ENCODE results near the gene MDC1.
"Not testable (repeated sequence)": the region's sequence is repeated elsewhere in the genome, so short reads cannot be mapped to it uniquely, and the experiment has no call there.

The MDC1 gene

DNA sequence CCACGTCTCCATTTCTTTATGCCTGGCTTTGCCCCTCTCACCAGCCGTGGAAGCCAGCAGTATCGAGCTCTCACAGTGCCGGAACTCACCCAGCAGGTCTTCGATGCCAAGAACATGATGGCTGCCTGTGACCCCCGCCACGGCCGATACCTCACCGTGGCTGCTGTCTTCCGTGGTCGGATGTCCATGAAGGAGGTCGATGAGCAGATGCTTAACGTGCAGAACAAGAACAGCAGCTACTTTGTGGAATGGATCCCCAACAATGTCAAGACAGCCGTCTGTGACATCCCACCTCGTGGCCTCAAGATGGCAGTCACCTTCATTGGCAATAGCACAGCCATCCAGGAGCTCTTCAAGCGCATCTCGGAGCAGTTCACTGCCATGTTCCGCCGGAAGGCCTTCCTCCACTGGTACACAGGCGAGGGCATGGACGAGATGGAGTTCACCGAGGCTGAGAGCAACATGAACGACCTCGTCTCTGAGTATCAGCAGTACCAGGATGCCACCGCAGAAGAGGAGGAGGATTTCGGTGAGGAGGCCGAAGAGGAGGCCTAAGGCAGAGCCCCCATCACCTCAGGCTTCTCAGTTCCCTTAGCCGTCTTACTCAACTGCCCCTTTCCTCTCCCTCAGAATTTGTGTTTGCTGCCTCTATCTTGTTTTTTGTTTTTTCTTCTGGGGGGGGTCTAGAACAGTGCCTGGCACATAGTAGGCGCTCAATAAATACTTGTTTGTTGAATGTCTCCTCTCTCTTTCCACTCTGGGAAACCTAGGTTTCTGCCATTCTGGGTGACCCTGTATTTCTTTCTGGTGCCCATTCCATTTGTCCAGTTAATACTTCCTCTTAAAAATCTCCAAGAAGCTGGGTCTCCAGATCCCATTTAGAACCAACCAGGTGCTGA is 7.0 kb upstream of the MDC1 start:
- not testable (repeated sequence) for DNase-seq

DNA sequence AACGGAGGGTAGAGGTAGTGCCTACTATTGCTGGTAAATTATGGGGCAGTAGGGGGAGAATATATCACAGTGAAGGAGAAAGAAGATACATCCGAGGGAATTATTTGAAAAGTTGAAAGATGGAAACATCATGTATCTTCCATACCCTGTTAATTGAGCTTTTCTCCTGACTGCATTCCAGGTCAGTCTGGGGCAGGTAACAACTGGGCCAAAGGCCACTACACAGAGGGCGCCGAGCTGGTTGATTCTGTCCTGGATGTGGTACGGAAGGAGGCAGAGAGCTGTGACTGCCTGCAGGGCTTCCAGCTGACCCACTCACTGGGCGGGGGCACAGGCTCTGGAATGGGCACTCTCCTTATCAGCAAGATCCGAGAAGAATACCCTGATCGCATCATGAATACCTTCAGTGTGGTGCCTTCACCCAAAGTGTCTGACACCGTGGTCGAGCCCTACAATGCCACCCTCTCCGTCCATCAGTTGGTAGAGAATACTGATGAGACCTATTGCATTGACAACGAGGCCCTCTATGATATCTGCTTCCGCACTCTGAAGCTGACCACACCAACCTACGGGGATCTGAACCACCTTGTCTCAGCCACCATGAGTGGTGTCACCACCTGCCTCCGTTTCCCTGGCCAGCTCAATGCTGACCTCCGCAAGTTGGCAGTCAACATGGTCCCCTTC is 6.2 kb upstream of the MDC1 start:
- not testable (repeated sequence) for DNase-seq

DNA sequence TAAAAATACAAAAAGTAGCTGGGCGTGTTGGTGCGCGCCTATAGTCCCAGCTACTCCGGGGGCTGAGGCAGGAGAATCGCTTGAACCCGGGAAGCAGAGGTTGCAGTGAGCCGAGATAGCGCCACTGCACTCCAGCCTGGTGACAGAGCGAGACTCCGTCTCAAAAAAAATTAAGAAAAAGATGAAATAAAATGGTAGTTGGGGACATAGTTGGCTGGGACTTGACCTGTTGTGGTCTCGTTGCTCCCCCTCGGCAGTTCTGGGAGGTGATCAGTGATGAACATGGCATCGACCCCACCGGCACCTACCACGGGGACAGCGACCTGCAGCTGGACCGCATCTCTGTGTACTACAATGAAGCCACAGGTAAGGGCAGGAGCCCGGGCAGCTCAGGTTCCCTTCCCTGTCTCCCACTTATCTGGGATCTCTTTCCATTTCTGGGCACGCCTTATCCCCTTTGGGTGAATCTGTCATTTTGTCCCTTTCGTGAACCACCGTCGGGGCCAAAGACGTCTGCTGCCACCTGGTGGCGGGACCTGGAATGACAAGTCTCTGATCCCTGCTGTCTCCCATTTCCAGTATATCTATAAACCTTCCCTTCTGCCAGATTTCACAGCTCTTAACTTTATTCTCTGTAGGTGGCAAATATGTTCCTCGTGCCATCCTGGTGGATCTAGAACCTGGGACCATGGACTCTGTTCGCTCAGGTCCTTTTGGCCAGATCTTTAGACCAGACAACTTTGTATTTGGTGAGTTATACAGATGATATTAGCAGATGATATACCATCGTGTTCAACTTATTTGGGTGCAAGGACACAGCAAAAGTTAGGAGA is 5.4 kb upstream of the MDC1 start:
- DNase-seq, result peak; percentile 22

DNA sequence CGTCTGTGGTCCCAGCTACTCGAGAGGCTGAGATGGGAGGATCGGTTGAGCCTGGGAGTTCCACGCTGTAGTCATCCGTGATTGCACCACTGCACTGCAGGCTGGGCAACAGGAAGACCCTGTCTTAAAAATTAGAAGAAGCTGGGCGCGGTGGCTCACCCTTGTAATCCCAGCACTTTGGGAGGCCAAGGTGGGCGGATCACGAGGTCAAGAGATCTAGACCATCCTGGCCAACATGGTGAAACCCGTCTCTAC is 4.9 kb upstream of the MDC1 start:
- DNase-seq, result not testable (repeated sequence)

DNA sequence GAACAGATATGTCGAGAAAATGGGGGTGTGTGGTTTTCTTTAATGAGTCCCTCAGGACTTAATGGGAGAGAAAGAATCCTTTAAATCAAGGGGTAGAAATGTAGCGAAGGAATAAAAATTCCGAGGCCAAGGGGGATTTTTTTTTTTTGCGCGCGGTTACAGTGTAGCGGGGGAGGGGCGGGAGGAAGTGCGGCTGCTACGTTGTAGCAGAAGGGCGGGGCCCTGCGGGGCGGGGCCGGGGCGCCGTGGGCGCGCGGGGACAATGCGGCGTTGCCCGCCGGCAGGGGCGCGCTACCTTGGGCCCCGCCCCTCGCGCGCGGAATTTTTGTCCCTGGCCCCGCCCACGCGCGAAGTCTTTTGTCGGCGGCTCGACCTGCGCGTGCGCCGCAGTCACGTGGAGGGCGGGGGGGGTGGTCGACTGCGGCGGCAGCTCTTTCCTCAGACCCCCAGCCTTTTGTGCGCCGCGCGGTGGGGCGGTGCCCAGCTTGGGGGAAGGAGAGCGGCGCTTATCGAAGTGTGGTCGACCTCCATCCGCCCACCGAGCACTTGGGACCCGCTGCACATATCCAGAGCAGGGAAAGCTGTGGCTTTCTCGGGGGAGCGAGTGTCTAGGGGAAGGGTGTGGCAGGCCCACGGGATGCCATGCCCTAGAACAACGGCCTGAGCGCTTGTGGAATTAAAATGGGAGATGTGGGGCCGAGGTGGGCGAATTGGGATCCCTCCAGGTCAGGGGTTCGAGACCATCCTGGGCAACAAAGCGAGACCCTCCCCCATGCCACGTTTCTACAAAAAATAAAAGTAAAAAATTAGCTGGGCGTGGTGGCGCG is 4.3 kb upstream of the MDC1 start:
- peak; percentile 92 for DNase-seq

DNA sequence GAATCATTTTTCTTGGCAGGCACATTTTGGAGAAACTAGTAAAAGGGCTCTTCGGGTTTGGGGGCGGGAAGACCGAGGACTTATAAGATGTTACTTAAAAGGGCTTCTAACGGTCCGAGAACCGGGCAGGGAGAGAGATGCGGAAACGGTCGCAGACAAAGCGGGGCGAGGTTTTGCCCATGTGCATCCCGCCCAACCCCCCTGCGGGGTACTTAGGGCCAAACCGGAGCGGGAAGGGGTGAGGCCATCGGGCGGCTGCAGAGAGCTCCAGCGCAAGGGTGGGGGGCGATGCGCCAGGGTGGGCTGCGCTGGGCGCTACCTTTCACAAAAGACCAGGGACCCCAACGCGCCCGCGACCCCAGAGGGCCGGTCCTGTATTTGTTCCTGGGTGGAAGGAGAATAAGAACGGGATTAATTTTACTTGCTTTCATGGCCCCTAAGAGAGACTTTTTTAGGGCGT is 3.7 kb upstream of the MDC1 start:
- peak; percentile 23 for DNase-seq

DNA sequence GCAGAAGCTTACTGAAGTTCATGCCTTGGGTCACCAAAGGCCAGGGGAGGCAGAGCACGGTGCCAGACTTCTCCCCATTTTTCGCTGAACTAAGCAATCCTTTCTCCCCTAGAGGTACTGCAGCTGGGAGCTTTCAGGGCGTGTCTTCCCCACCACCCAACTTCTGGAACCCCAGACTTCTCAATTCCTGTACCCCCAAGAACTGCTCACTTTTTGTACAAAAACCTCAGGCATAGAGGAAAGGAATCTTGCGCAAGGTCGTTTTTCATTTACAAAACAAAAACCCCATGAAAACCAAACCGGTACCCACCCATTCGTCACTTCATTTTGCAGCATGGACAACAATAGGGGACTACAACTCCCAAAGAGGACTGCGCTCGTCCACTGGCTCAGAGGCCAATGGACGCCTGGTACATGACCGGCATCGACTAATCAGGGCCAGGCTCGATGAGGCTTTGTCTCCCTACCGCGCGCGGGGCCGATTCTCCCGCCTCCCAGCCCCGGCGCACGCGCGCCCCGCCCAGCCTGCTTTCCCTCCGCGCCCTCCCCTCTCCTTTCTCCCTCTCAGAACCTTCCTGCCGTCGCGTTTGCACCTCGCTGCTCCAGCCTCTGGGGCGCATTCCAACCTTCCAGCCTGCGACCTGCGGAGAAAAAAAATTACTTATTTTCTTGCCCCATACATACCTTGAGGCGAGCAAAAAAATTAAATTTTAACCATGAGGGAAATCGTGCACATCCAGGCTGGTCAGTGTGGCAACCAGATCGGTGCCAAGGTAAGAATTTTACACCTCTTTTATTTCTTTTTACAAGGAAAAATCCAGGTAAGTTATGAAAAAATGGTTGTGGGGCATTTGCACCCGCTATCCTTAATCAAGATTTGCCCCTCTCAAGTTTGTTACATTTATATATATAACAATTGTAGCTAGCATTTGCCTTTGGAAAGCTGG is 3.0 kb upstream of the MDC1 start, which contains the start of gene TUBB:
TUBB (plus strand) TSS at position 562 of the 947 bp plus-strand sequence; CDS start at position 717, 155 bp downstream.
- peak; percentile 97 for DNase-seq

DNA sequence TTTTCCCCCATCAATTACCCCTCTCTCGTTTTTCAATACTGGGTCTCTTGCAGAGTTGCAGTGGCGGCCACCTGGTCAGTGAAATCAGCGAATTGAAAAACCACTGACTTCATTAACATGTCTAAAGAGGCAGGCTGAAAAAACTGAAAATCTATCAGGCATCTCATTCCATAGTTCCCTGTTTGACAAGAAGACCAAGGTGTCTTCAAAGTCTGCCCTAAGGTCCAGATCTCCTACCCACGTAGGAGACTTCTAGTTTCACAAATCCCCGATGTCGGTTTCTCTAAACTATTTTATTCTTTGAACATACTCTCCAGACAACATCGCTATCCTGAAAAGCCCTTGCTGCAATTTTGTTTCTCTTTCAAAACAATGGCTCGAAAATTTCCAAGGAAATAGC is 2.3 kb upstream of the MDC1 start:
- no peak for DNase-seq

DNA sequence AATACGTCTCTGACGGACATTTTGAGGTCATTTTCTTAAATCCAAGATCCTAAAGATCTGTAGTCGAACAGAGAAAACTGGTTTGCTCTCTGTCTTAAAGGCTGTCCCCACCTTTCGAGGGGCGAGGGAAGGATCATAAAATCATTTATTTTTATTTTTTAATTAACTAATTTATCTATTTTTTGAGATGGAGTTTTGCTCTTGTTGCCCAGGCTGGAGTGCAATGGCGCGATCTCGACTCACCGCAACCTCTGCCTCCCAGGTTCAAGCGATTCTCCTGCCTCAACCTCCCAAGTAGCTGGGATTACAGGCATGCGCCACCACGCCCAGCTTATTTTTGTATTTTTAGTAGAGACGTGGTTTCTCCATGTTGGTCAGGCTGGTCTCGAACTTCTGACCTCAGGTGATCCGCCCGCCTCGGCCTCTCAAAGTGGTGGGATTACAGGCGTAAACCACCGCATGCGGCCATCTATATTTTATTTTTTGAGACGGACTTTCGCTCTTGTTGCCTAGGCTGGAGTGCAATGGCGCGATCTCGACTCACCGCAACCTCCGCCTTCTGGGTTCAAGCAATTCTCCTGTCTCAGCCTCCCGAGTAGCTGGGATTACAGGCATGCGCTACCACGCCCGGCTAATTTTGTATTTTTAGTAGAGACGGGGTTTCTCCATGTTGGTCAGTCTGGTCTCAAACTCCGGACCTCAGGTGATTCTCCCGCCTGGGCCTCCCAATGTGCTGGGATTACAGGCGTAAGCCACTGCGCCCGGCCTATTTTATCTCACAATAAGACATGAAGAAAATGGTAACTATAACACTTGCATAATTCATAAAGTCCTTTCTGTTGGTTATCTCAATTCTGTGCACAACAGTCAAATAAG is 1.0 kb upstream of the MDC1 start:
- not testable (repeated sequence) for DNase-seq

DNA sequence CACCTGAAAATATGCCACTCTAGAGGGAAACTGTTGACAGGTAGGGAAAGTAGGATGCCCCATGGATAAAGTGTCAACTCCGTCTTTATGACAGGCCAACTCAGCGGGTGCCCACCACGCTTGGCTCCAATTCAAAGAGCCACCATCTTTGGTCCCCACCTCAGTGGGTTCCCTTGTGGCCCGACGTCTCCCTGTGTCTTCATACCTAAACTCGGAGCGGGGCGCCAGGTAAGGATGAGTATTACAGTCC is 277 bp downstream of the MDC1 start:
- no peak for DNase-seq

DNA sequence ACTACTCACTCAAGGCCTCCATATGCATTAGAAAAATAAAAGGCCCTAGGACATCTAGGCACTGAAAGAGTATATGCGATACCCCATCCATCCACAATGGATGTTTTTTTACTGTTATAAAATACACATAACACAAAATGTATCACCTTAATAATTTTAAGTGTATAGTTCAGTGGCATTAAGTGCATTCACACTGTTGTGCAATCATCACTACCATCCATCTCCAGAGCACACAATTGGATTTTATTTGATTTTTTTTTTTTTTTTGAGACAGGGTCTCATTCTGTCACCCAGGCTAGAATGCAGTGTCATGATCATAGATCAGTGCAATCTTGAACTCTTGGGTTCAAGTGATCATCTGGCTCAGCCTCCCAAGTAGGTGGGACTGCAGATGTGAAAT is 2.8 kb downstream of the MDC1 start:
- DNase-seq, result no peak

DNA sequence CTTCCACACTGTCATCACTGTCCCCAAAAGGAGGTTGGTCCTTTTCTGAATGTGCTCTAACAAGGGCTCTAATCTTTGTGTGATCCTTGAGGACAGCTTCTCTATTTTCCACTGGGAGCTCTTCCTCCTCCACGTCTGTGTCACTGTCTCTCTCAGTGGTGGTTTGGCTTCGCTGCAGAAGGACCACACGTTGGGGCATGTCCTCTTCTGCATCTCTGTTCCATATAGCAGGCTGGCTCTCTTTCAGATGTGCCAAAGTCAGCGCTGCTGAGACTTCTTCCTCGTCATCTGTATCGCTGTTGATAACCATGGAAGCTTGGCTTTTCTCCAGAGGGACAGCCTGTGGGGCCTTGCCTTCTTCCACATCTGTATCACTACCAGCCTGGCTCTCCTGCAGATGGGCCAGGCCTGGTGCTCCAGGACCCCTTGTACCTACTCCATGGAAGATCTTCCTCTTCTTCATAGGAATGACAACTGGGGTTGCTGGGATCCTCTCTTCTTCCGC is 4.6 kb downstream of the MDC1 start:
- no peak for DNase-seq

DNA sequence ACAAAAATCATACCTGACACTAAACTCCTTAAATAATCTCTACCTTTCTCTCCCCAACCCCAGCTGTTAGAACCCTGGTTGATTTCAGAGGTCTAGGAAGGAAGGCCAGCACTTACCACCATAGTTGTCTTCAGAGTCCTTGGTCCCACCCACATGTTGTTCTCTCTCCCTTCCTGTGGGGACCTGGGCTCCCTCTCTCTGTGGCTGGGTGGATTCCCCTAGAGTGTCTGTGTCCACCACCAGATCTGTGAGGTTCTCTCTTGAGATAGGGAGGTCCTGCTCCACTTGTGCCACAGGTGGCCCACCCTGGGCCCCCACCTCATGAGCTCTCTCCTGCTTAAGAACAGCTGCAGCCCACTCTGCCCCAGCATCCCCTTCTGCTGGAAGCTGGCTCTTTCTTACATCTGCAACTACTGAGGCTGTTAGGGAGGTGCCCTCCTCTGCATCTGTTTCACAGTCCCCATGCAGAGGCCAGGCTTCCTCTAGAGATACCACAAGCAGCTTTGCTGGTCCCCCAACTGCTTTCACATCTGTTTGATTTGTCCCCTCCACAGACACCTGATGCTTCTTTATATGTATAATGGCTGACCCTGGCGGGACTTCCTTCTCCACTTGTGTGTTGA is 5.2 kb downstream of the MDC1 start:
- DNase-seq, result no peak

DNA sequence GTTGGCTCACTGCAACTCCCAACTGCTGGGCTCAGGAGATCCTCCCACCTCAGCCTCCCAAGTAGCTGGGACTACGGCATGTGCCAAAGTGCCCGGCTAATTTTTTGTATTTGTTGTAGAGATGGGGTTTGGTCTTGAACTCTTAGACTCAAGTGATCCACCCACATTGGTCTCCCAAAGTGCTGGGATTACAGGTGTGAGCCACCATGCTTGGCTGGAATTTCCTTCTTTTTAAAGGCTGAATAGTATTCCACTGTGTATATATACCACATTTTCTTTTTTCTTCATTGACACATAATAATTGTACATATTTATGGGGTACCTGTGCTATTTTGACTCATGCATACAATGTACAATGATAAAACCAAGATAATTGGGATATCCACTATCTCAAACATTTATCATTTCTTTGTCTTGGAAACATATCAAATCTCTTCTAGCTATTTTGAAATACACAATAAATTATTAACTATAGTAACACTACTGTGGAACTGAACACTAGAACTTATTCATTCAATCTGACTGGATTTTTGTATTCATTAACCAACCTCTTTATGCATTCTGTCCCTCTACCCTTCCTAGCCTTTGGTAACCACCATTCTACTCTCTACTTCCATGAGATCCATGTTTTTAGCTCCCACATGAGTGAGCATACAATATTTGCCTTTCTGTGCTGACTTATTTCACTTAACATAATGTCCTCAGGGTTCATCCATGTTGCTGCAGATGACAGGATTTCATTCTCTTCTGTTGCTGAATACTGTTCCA is 7.8 kb downstream of the MDC1 start:
- DNase-seq, result no peak

DNA sequence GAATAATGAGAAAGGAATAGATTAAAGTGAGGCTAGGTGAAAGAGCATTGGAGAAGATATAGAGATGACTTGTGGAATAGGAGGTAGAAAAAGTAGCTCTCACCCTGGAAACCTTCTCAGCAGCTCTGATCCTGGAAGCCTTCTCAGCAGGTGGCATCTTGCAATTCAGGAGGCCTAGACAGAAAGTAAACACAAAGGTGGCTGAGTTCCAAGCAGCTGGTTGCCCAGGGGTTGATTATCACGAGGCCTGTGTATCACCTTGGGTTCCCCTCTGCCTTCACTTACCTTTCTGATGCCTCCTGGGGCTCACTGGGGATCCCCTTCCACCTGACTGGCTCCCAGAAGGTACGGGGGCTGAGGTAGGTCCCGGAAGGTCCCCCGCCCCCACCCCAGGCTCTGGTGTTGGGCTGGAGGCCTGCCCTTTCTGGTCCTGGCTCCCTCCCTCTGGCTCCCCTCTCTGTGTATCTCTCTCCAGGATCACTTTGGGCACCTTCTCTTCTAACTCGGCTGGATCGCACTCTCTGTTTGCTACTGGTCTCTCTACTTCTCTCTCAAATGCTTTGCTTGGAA is 9.7 kb downstream of the MDC1 start:
- DNase-seq, result no peak

DNA sequence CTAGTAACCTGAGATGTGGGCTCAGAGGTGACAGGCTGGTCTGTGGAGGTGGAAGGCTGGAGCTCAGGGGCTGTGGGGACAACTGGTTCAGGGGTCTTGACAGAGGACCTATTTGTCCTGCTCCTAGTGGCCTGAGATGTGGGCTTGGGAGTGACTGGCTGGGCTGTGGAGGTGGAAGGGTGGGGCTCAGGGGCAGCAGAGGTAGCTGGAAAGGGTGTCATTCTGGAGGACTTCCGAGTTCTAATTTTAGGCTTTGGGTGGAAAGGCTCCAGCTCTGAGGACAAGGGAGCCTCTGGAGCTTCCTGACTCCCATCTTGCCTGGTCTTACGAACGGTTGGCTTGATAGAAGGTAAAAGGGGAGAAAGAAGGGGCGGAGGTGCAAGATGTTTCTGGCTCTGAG is 11.5 kb downstream of the MDC1 start:
- no peak for DNase-seq

DNA sequence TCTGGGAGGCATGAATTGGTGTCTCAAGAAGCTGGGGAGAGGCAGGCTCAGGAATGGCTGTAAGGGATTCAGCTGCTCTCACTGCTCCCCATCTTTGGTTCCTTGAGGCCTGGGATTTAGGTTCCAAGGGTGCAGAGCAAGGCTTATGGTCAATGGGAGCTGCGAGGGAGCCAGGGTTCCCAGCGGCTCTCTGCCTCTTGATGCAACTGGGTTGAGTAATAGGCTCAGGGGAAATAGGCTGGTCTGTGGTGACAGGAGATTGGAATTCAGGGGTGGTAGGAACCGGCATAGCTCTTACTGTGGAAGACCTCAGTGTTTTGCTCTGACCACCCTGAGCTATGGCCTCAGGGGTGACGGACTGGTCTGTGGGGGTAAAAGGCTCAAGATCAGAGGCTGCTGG is 13.3 kb downstream of the MDC1 start:
- DNase-seq, result no peak

DNA sequence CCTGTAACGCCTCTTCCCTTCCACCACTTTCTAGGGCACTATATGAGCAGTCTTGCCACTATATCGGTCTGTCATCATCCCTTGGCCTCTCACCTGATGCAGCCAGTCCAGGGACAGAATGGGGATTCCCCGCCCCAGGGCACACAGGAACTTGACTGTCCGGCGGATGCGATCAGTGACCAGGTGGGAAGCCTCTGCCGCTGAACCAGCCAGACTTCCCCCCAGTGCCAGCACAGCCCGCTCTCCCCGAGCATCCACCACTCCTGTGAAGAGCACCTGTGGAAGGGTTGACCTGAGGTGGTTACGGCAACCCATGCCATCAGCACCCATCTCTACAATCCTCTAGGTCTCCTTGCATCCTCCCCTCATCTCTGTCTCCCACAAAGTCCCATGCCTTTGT is 14.1 kb downstream of the MDC1 start:
- no peak for DNase-seq

DNA sequence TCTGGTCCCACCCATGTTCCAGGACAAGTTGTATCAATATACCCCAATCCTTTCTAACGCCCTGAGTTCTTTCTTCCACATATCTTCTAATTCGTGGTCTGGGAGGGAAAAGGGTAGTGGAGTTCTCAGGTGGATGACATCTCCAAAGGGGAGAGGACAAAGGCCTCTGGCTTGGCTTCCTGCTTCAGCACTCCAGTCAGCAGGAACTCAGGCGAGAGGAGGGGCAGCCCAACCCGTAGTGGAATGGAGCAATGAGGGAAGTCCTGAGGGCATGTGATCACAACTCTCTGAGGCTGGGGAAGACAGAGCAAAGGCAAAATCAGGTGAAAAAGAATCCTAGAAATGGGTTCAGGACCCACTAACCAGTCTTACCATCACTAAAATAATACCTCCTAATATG is 16.7 kb downstream of the MDC1 start:
- DNase-seq, result no peak
